HG02885 (cell line): ENCODE measurements around the gene PCDHA5.

ENCODE experiments used
- ATAC-seq: cut with Tn5 transposase; IDR thresholded peaks from one replicate; pipeline ENCODE4 v1.9.1; 2021; ENCODE audit warnings: mild to moderate bottlenecking; ENCODE audit not compliant: unreplicated experiment, poor library complexity

PCDHA5 gene

DNA sequence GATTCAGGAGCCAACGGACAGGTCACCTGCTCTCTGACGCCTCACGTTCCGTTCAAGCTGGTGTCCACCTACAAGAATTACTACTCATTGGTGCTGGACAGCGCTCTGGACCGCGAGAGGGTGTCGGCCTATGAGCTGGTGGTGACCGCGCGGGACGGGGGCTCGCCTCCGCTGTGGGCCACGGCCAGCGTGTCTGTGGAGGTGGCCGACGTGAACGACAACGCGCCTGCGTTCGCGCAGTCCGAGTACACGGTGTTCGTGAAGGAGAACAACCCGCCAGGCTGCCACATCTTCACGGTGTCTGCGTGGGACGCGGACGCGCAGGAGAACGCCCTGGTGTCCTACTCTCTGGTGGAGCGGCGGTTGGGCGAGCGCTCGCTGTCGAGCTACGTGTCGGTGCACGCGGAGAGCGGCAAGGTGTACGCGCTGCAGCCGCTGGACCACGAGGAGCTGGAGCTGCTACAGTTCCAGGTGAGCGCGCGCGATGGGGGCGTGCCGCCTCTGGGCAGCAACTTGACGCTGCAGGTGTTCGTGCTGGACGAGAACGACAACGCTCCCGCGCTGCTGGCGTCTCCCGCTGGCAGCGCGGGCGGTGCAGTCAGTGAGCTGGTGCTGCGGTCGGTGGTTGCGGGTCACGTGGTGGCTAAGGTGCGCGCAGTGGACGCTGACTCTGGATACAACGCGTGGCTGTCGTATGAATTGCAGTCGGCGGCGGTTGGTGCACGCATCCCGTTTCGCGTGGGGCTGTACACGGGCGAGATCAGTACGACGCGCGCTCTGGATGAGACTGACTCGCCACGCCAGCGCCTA lies 36.0 kb downstream of the PCDHA5 start:
- ATAC-seq: no peak

DNA sequence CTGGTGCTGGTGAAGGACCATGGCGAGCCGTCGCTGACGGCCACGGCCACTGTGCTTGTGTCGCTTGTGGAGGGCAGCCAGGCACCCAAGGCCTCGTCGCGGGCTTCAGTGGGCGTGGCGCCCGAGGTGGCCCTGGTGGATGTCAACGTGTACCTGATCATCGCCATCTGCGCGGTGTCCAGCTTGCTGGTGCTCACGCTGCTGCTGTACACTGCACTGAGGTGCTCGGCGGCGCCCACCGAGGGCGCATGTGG lies 36.5 kb downstream of the PCDHA5 start:
- no peak for ATAC-seq

DNA sequence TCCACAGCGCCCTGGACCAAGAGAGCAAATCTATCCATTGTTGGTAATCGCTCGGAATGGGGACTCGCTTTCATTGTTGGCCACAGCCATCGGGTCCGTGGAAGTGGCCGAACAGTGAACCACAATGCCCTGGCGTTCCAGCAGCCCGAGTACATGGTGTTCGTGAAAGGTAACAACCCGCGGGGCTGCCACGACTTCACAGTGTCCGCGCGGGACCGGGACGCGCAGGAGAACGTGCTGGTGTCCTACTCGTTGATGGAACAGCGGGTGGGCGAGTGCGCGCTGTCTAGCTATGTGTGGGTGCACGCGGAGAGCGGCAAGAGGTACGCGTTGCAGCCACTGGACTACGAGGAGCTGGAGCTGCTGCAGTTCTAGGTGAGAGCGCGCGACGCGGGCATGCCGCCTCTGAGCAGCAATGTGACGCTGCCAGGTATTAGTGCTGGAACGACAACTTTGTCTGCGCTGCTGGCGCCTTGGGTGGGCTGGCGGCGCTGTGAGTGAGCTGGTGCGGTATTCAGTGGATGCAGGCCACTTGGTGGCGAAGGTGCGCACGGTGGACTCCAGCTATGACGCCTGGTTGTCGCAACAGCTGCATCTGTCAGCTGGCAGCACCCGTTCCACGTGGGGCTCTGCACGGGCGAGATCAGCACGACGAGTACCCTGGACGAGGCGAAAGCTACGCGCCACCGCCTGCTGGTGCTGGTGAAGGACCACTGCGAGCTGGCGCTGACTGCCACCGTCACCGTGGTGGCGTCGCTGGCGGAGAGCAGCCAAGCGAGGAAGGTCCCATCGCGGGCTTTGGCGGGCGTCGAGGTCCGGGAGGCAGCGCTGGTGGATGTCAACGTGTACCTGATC lies 41.3 kb downstream of the PCDHA5 start:
- no peak for ATAC-seq

DNA sequence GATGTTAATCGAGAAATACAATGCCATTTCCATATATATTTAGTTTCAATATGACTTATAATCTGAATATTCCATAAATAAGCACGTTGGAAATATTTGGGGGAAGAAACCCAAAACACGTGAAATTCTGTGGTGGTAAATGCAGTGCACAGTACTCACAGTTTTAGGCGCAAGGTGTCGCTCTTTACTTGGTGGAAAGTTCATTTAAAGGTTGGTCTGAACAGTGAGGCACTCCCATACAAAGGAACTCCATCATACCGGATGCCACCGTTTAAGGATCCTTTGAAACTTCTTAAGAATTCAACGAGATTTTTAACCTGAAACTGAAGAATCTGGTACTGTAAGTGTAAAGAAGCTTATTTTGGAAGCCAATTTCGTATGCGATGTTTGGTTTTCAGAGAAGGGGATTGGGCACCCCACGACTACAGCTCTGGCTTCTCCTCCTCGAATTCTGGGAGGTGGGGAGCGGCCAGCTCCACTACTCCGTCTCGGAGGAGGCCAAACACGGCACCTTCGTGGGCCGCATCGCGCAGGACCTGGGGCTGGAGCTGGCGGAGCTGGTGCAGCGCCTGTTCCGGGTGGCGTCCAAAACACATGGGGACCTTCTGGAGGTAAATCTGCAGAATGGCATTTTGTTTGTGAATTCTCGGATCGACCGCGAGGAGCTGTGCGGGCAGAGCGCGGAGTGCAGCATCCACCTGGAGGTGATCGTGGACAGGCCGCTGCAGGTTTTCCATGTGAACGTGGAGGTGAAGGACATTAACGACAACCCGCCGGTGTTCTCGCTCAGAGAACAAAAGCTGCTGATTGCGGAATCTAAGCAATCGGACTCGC lies 47.5 kb downstream of the PCDHA5 start, which contains the start of gene PCDHA11:
PCDHA11 (plus strand) TSS at position 237 of the 834 bp plus-strand sequence; CDS start at position 384, 147 bp downstream.
- no peak for ATAC-seq

DNA sequence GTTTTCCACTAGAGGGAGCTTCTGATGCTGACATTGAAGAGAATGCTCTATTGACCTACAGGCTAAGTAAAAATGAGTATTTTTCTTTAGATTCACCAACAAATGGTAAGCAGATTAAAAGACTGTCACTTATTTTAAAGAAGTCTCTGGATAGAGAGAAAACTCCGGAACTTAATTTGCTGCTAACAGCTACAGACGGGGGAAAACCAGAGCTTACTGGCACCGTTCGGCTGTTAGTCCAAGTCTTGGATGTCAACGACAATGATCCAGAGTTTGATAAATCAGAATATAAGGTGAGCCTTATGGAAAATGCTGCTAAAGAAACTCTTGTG lies 48.1 kb downstream of the PCDHA5 start:
- ATAC-seq: no peak

DNA sequence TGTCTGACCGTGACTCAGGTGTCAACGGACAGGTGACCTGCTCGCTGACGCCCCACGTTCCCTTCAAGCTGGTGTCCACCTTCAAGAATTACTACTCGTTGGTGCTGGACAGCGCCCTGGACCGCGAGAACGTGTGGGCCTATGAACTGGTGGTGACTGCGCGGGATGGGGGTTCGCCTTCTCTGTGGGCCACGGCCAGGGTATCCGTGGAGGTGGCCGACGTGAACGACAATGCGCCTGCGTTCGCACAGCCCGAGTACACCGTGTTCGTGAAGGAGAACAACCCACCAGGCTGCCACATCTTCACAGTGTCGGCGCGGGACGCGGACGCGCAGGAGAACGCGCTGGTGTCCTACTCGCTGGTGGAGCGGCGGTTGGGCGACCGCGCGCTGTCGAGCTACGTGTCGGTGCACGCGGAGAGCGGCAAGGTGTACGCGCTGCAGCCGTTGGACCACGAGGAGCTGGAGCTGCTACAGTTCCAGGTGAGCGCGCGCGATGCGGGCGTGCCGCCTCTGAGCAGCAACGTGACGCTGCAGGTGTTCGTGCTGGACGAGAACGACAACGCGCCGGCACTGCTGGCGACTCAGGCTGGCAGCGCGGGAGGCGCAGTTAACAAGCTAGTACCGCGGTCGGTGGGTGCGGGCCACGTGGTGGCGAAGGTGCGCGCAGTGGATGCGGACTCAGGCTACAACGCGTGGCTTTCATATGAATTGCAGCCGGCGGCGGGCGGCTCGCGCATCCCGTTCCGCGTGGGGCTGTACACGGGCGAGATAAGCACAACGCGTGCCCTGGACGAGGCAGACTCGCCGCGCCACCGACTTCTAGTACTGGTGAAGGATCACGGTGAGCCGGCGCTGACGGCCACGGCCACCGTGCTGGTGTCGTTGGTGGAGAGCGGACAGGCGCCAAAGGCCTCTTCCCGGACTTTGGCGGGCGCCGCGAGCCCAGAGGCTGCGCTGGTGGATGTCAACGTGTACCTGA lies 49.1 kb downstream of the PCDHA5 start:
- no peak for ATAC-seq
